GM23338 (cell line): ENCODE data around the gene GRIK4. TPM values are rescaled to one million over a fixed set of nuclear protein-coding genes. Genes with fewer than 3 reads are reported as not detected.

Experiments used
- ATAC-seq: fragments of 200-7000 bp; cut with Tn5 transposase; 3 replicates; pipeline ENCODE4 v1.9.1; 2020
- DNase-seq: peaks from one replicate; pipeline ENCODE4 v3.0.0-alpha.2; 2015; ENCODE audit warnings: low spot score
- H2AFZ ChIP-seq: fragments of 200-600 bp; sonication (generic); 2 replicates; pipeline ENCODE4 v1.8.0; 2016; ENCODE audit warnings: antibody characterized with exemption, mild to moderate bottlenecking, moderate library complexity
- H3F3A ChIP-seq: fragments of 200-600 bp; sonication (generic); replicated peaks from 2 replicates; pipeline ENCODE4 v1.8.0; 2017; ENCODE audit warnings: antibody characterized with exemption, mixed run types, low read depth
- H3K27ac ChIP-seq: fragments of 200-600 bp; sonication (generic); 2 replicates; pipeline ENCODE4 v1.6.1; 2016; ENCODE audit warnings: low read depth
- H3K27me3 ChIP-seq: fragments of 200-600 bp; sonication (generic); 2 replicates; pipeline ENCODE4 v1.8.0; 2016; ENCODE audit warnings: mild to moderate bottlenecking, mixed run types, moderate library complexity; ENCODE audit not compliant: insufficient read depth
- H3K36me3 ChIP-seq: fragments of 200-600 bp; sonication (generic); 2 replicates; pipeline ENCODE4 v1.8.0; 2016; ENCODE audit warnings: mild to moderate bottlenecking; ENCODE audit not compliant: insufficient read depth
- H3K4me1 ChIP-seq: fragments of 200-600 bp; sonication (generic); 2 replicates; pipeline ENCODE4 v1.8.0; 2016; ENCODE audit warnings: mild to moderate bottlenecking, moderate library complexity; ENCODE audit not compliant: insufficient read depth
- H3K4me2 ChIP-seq: fragments of 200-600 bp; sonication (generic); 2 replicates; pipeline ENCODE4 v1.7.1; 2017; ENCODE audit warnings: mixed run types
- H3K4me3 ChIP-seq: fragments of 200-600 bp; sonication (generic); 2 replicates; pipeline ENCODE4 v1.6.1; 2016; ENCODE audit warnings: mixed run types
- H3K79me2 ChIP-seq: fragments of 200-600 bp; sonication (generic); replicated peaks from 2 replicates; pipeline ENCODE4 v1.8.0; 2017; ENCODE audit warnings: mild to moderate bottlenecking; ENCODE audit not compliant: insufficient read depth
- H3K9me2 ChIP-seq: fragments of 200-600 bp; sonication (generic); 2 replicates; pipeline ENCODE4 v1.8.0; 2017; ENCODE audit not compliant: insufficient read depth
- H4K20me1 ChIP-seq: fragments of 200-600 bp; sonication (generic); replicated peaks from 2 replicates; pipeline ENCODE4 v1.8.0; 2017; ENCODE audit warnings: mild to moderate bottlenecking; ENCODE audit not compliant: insufficient read depth
- H3K27ac Mint-ChIP-seq: 2 replicates; pipeline ENCODE4 v1.8.0; 2020; ENCODE audit warnings: inconsistent platforms, mild to moderate bottlenecking, moderate library complexity, mixed read lengths
- H3K27me3 Mint-ChIP-seq: 3 replicates; pipeline ENCODE4 v1.8.0; 2022; ENCODE audit warnings: low read depth, mild to moderate bottlenecking, moderate library complexity, mixed read lengths, inconsistent platforms; ENCODE audit not compliant: insufficient read depth, poor library complexity
- H3K36me3 Mint-ChIP-seq: 3 replicates; pipeline ENCODE4 v1.8.0; 2021; ENCODE audit warnings: low read depth, mild to moderate bottlenecking, inconsistent platforms, moderate library complexity, mixed read lengths
- H3K4me1 Mint-ChIP-seq: 3 replicates; pipeline ENCODE4 v1.8.0; 2020; ENCODE audit warnings: mild to moderate bottlenecking, inconsistent platforms, mixed read lengths
- H3K4me3 Mint-ChIP-seq: 3 replicates; pipeline ENCODE4 v1.8.0; 2021; ENCODE audit warnings: moderate library complexity, mild to moderate bottlenecking, inconsistent platforms, mixed read lengths
- H3K9me3 Mint-ChIP-seq: 3 replicates; pipeline ENCODE4 v1.8.0; 2020; ENCODE audit warnings: moderate library complexity, mild to moderate bottlenecking, inconsistent platforms, mixed read lengths
- CREB1 ChIP-seq: fragments of 250-450 bp; sonication (Bioruptor Pico); IDR thresholded peaks from 2 replicates; pipeline ENCODE4 v1.5.0; 2020; ENCODE audit warnings: low read depth, mild to moderate bottlenecking, moderate library complexity
- CTCF ChIP-seq, 2 experiments: fragments of 200-600 bp in 1 of 2; sonication (generic) in 1 of 2; conservative IDR thresholded peaks; 2 replicates each; pipeline versions ENCODE4 v1.5.1 to v1.6.1; 2016 to 2017; ENCODE audit warnings: antibody characterized with exemption in 2 of 2, low read depth in 2 of 2, mild to moderate bottlenecking in 2 of 2, moderate library complexity in 1 of 2
- ETS1 ChIP-seq: IDR thresholded peaks from 2 replicates; pipeline ENCODE4 v1.6.1; 2016; ENCODE audit warnings: antibody characterized with exemption
- EZH2 ChIP-seq: fragments of 200-600 bp; sonication (generic); IDR thresholded peaks from one replicate; pipeline ENCODE4 v1.8.0; 2017; ENCODE audit warnings: antibody characterized with exemption, mild to moderate bottlenecking, low read depth; ENCODE audit not compliant: unreplicated experiment
- EZH2phosphoT487 ChIP-seq: fragments of 200-600 bp; sonication (generic); IDR thresholded peaks from one replicate; pipeline ENCODE4 v1.8.1; 2018; ENCODE audit warnings: antibody characterized with exemption; ENCODE audit not compliant: unreplicated experiment
- JUNB ChIP-seq: IDR thresholded peaks from one replicate; pipeline ENCODE4 v1.6.1; 2016; ENCODE audit warnings: antibody characterized with exemption; ENCODE audit not compliant: unreplicated experiment
- NANOG ChIP-seq: IDR thresholded peaks from 2 replicates; pipeline ENCODE4 v1.6.1; 2016; ENCODE audit warnings: antibody characterized with exemption, borderline replicate concordance
- POLR2AphosphoS5 ChIP-seq: IDR thresholded peaks from 2 replicates; pipeline ENCODE4 v1.6.1; 2016; ENCODE audit warnings: antibody characterized with exemption, low read depth
- REST ChIP-seq: IDR thresholded peaks from one replicate; pipeline ENCODE4 v1.6.1; 2018; ENCODE audit warnings: antibody characterized with exemption; ENCODE audit not compliant: unreplicated experiment
- STAT1 ChIP-seq: IDR thresholded peaks from one replicate; pipeline ENCODE4 v1.6.1; 2016; ENCODE audit warnings: antibody characterized with exemption; ENCODE audit not compliant: unreplicated experiment
- ZNF331 ChIP-seq: fragments of 250-450 bp; sonication (Bioruptor Pico); IDR thresholded peaks from 2 replicates; pipeline ENCODE4 v1.5.0; 2020; ENCODE audit warnings: low read depth, mild to moderate bottlenecking, moderate library complexity
- polyA plus RNA-seq: library from polyadenylated mRNA; unstranded; fragments of >200 nt; fragmentation: Nextera tagmentation; extraction: Ambion mirVana; gene quantifications from 2 replicates; pipeline ENCODE4 v1.2.1, GENCODE V29; 2016
- total RNA-seq: library from RNA; depleted of rRNA; stranded (reverse); fragments of >200 nt; shearing (Covaris generic); gene quantifications from 2 replicates; pipeline ENCODE4 v1.2.3, GENCODE V29; 2014

Gene GRIK4
- total and polyA plus RNA-seq, 2 experiments from 2014 or later: 0.63 to 2.2 TPM

DNA sequence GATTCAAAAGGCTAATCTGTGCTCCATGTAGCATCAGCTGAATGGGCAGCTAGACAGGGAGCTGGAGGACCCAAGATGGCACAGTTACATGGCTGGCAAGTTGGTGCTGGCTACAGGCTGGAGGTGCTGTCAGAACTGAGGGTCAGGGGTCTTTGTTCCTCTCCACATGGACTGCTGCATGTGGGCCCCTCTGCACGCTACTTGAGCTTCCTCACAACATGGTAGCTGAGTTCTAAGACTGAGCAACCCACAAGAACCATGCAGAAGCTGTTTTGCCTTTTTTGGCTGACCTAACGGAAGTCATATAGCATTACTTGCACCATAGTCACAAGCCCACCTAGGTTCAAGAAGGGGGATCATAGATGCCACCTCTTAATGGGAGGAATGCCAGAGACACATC is 196.1 kb downstream of the GRIK4 start:
- no peak for DNase-seq
- no peaks in the 10 kb centered on the region for H3K27me3 ChIP-seq
- ATAC-seq: no peak
- Mint-ChIP-seq H3K4me3 (no peak overlapping the region), H3K36me3 (no peaks in the 10 kb centered on the region; the same call in 2 of the 3 replicates), H3K27me3 (no peaks in the 10 kb centered on the region), H3K27ac (no peak overlapping the region), H3K4me1 (peaks cover 14% of the 10 kb centered on the region), H3K9me3 (peaks cover 8% of the 10 kb centered on the region; the same call in 1 of the 3 replicates)
- no peak overlapping the region for H2AFZ ChIP-seq
- peaks cover 11% of the 10 kb centered on the region; the same call in 1 of the 2 replicates for H3K4me1 ChIP-seq
- no peaks in the 10 kb centered on the region for H3K36me3 ChIP-seq
- no peak overlapping the region for H3K4me2 ChIP-seq
- H3K79me2 ChIP-seq: no peaks in the 10 kb centered on the region
- no peaks in the 10 kb centered on the region for H3F3A ChIP-seq
- TF ChIP-seq REST: no peak
- H3K9me2 ChIP-seq: 0 out of 2 replicates have a peak, but pooled peaks cover 4% of the 10 kb centered on the region
- no peak overlapping the region for H3K27ac ChIP-seq
- no peak overlapping the region for H3K4me3 ChIP-seq
- H4K20me1 ChIP-seq: no peaks in the 10 kb centered on the region

- Histone ChIP-seq H3K27me3 (no peaks in the 10 kb centered on the region), H3K79me2 (no peaks in the 10 kb centered on the region), H3K9me2 (0 out of 2 replicates have a peak, but pooled peaks cover 3% of the 10 kb centered on the region), H3K27ac (no peak overlapping the region), H4K20me1 (no peaks in the 10 kb centered on the region), H3K4me3 (no peak overlapping the region), H3K4me2 (no peak overlapping the region), H3K4me1 (peaks cover 11% of the 10 kb centered on the region; the same call in 1 of the 2 replicates), H2AFZ (no peak overlapping the region), H3F3A (no peaks in the 10 kb centered on the region), H3K36me3 (no peaks in the 10 kb centered on the region)
- Mint-ChIP-seq H3K4me3 (no peak overlapping the region), H3K36me3 (no peaks in the 10 kb centered on the region; the same call in 2 of the 3 replicates), H3K4me1 (peaks cover 20% of the 10 kb centered on the region), H3K27me3 (no peaks in the 10 kb centered on the region), H3K27ac (no peak overlapping the region), H3K9me3 (peaks cover 8% of the 10 kb centered on the region; the same call in 1 of the 3 replicates)
- ATAC-seq (no peak), DNase-seq (no peak)
- no peak for TF ChIP-seq EZH2phosphoT487
- no peak for TF ChIP-seq REST
- no peak for TF ChIP-seq ETS1
- no peak for TF ChIP-seq EZH2
- no peak for TF ChIP-seq ZNF331 (CRISPR knock-in tag)
- TF ChIP-seq POLR2AphosphoS5: no peak
- TF ChIP-seq CREB1 (CRISPR knock-in tag): no peak
- TF ChIP-seq NANOG: no peak
- TF ChIP-seq STAT1: no peak
- TF ChIP-seq CTCF (conservative IDR thresholded peaks at IDR 0.05; ENCODE audit: low read depth in 2 of 2): no peak
- no peak for TF ChIP-seq JUNB
Measured at GRCh38 chr11:120708511-120709183, 197.1 kb downstream of the GRIK4 start.
